ENCODE measurements around the gene KPNA2. TPM values are rescaled to one million over a fixed set of nuclear protein-coding genes. Genes with fewer than 3 reads are reported as not detected.

The KPNA2 gene
- total and polyA plus RNA-seq, 7 donors = 11.4 to 38.4 (median 20.1) TPM

Other genes starting within 250 kb of the KPNA2 start
- 10 to 100 TPM; 48.0 to 60.9 (median 55.0) TPM for gene BPTF, start 210.2 kb upstream of the KPNA2 start, total RNA-seq
- gene BPTF, start 210.2 kb upstream of the KPNA2 start, polyA plus RNA-seq = 10 to 100 TPM in 2 of 3 donors, 1 to 10 TPM in 1; 10.0 to 24.6 (median 11.7) TPM
- gene C17orf58, start 39.3 kb upstream of the KPNA2 start, total RNA-seq = 1 to 10 TPM; 3.1 to 5.5 (median 4.8) TPM
- 10 to 100 TPM in 1 of 3 donors, 1 to 10 TPM in 2; 5.3 to 15.0 (median 6.6) TPM for gene C17orf58, start 39.3 kb upstream of the KPNA2 start, polyA plus RNA-seq
- 100 to 1,000 TPM in 2 of 4 donors, 10 to 100 TPM in 2; 71.6 to 121 (median 91.8) TPM for gene AMZ2, start 212.3 kb downstream of the KPNA2 start, total RNA-seq
- gene AMZ2, start 212.3 kb downstream of the KPNA2 start, polyA plus RNA-seq = 100 to 1,000 TPM in 1 of 3 donors, 10 to 100 TPM in 2; 31.1 to 105 (median 53.6) TPM